Stimulated activated CD8-positive, alpha-beta memory T cell treated with anti-CD3 and anti-CD28 coated beads, Interleukin-15, amount 100 ng/mL, for 48 hours (primary cell): ENCODE data around the gene HPCA.

Source experiments
- DNase-seq, 2 donors: peaks; one replicate each; pipeline ENCODE4 v3.0.0-alpha.2; 2020; ENCODE audit warnings: low read depth in 2 of 2

HPCA gene

DNA sequence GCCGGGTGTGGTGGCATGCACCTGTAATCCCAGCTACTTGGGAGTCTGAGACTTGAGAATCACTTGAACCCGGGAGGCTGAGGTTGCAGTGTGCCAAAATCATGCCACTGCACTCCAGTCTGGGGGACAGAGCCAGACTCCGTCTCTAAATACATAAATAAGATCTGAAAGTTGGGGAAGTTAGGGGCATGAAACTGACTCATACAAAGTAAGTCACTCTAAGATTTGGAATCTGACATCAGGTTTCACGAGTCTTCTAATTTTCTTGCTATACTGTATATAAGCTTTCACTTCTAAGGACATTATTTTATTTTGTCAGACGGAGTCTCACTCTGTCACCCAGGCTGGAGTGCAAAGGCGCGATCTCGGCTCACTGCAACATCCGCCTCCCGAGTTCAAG, 48.2 kb downstream of the HPCA start:
- DNase-seq: no peak

DNA sequence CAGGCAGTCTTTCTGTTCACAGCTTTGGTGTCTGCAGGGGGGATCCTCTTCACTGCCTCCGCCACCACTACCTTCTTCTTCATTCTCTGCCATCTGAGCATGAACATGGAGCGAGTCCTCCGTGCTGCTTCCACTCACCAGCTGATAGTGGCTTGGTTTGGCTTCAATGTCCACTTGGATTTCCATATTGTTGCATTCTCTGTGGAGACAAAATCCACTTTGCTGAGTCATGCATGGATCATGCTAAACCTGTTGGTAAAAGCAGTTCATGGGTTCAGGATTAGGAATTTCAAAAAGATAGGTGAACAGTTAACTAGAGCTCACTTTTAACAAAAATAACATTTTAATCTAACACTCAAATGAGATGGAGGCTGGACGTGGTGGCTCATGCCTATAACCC, 50.8 kb downstream of the HPCA start:
- no peak for DNase-seq

DNA sequence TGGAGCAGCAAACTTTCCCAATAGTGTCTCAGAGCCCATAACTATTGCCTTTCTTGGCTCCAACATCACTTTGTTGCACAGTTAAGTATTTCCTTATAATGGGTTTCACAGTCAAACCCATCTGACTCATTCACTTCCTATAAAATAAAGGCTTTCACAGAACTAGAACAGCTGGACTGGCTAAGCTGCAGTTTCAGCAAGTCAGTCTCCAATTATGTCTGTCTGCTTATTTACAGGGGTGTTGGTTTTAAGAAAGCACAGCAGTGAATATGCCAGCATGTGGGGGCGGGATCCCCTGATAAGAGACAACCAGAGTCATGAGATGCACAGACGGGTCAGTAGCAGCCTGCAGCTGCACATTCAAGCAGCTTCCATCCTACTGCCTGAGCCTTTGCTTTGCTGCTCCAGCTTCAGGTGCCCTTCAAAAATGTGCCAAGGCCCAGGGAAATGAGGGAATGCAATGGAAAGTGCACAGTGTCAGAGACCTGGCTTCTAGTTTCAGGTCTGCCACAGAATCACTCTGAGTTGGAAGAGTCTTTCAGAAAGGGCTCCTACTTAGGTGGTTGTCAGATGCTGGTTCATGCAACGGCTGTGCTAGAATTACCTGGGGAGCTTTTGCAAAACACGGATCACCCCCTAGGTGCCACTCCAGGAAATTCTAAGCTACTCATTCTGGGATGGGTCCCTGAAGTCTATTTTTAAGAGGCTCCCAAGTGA, 53.5 kb downstream of the HPCA start:
- DNase-seq: no peak

DNA sequence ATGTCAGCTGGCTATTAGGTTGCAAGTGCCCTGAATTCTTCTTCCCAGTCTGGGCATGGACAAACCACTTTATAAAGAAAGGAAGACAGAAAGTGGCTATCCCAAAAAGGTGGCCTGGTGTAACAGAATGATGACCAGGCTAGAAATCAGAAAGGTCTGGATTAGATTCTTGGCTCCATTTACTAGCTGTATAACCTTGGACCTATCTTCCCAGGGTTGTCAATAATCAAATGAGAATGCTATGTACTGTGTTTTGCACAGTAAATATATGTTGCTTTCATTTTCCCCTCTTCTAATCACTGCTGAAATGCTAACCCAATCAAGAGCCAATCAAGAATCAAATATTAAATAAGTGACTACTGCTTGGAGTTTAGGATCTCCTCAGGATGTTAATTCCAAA, 57.9 kb downstream of the HPCA start:
- DNase-seq: no peak
